Left lung (tissue), 10 donors: ENCODE results near the gene PKNOX2. TPM values are rescaled to one million over a fixed set of nuclear protein-coding genes. Genes with fewer than 3 reads are reported as not detected.
A peak's percentile ranks its signal among the peaks of the same experiment; 100 is the strongest.

ENCODE experiments used
- ATAC-seq: fragments of 200-7000 bp; cut with Tn5 transposase; one replicate; pipeline ENCODE4 v1.9.1; 2020; ENCODE audit warnings: moderate library complexity
- DNase-seq, 4 donors: peaks; one replicate each; pipeline ENCODE4 v3.0.0-alpha.2; 2013 to 2020
- H3K27ac ChIP-seq, 2 donors: fragments of 200-600 bp; sonication (generic) in 1 of 2; one replicate each; pipeline versions ENCODE4 v1.5.0 to v1.8.0; 2020 to 2021
- H3K27me3 ChIP-seq, 2 donors: fragments of 200-600 bp; sonication (generic) in 1 of 2; one replicate each; pipeline versions ENCODE4 v1.5.0 to v1.8.0; 2020 to 2021
- H3K36me3 ChIP-seq, 2 donors: fragments of 200-600 bp; sonication (generic) in 1 of 2; one replicate each; pipeline versions ENCODE4 v1.5.0 to v1.8.0; 2020 to 2021
- H3K4me1 ChIP-seq, 2 donors: fragments of 200-600 bp; one replicate each; pipeline ENCODE4 v1.8.0; 2021
- H3K4me3 ChIP-seq, 2 donors: fragments of 200-600 bp; sonication (generic) in 1 of 2; one replicate each; pipeline versions ENCODE4 v1.5.0 to v1.8.0; 2020 to 2021; ENCODE audit warnings: mild to moderate bottlenecking in 1 of 2
- H3K9me3 ChIP-seq, 2 donors: fragments of 200-600 bp; sonication (generic) in 1 of 2; one replicate each; pipeline versions ENCODE4 v1.5.0 to v1.8.0; 2020 to 2021
- intact Hi-C, 2 donors: fragments of 100-400 bp; cut with DNase I; formaldehyde crosslinking; loops; one replicate each; pipeline versions ENCODE4 v1.11.2 to v1.14.2; 2022
- polyA plus RNA-seq, 6 donors: library from polyadenylated mRNA; unstranded; fragments of 120-200 nt; gene quantifications; one replicate each; pipeline ENCODE4 v1.2.1, GENCODE V29; 2013; ENCODE audit not compliant: insufficient read length in 6 of 6
- total RNA-seq, 2 donors: library from RNA; stranded (reverse); fragmentation: NEBNext Ultra II Directional; extraction: Animal tissue kit (Norgen Biotek cat#: 25700); gene quantifications; one replicate each; pipeline ENCODE4 v1.2.1, GENCODE V29; 2021
- TF ChIP-seq, protein P1 (sequence below), 2 donors: fragments of 200-600 bp; sonication (generic) in 1 of 2; IDR thresholded peaks; one replicate each; pipeline versions ENCODE4 v1.5.0 to v1.8.0; 2021; ENCODE audit warnings: antibody characterized with exemption in 2 of 2
- donor health status: DM: no; HTN: yes; CAD: no.
- donor health status: DM: no; HTN: no; CAD: no.

Gene PKNOX2
- total and polyA plus RNA-seq, 8 donors: 6.7 to 18.9 (median 16.7) TPM

DNA sequence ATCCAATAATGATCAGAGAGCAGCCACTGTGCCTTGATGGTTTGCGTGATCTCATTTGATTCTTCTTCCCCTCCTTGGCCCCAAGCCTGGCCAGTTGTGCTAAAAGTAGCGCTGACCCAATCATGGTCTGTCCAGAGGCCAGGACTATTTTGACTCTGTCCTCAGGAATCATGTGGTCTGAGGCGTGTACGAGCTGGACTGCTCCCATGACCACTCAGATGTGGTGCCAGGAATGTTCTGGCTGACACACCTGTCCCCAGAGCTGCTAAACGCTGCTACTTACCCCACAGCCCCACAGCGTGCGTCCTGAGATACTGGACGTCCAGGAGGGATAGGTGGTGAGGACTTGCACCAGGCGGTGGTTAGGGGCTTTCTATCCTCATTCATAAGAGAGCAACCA is 261.1 kb downstream of the PKNOX2 start:
- no peak for DNase-seq
- no peak for ATAC-seq
- no peaks in the 10 kb centered on the region for H3K36me3 ChIP-seq
- H3K27me3 ChIP-seq: peaks cover 0 to 8% of the 10 kb centered on the region in 2 donors
- no peak overlapping the region for H3K27ac ChIP-seq
- no peak overlapping the region for H3K4me3 ChIP-seq
- TF ChIP-seq, protein P1, sequence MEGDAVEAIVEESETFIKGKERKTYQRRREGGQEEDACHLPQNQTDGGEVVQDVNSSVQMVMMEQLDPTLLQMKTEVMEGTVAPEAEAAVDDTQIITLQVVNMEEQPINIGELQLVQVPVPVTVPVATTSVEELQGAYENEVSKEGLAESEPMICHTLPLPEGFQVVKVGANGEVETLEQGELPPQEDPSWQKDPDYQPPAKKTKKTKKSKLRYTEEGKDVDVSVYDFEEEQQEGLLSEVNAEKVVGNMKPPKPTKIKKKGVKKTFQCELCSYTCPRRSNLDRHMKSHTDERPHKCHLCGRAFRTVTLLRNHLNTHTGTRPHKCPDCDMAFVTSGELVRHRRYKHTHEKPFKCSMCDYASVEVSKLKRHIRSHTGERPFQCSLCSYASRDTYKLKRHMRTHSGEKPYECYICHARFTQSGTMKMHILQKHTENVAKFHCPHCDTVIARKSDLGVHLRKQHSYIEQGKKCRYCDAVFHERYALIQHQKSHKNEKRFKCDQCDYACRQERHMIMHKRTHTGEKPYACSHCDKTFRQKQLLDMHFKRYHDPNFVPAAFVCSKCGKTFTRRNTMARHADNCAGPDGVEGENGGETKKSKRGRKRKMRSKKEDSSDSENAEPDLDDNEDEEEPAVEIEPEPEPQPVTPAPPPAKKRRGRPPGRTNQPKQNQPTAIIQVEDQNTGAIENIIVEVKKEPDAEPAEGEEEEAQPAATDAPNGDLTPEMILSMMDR (IDR thresholded peaks at IDR 0.05): no peak
- intact Hi-C loops: no loop called here
- H3K4me1 ChIP-seq: no peaks in the 10 kb centered on the region
- H3K9me3 ChIP-seq: no peaks in the 10 kb centered on the region

DNA sequence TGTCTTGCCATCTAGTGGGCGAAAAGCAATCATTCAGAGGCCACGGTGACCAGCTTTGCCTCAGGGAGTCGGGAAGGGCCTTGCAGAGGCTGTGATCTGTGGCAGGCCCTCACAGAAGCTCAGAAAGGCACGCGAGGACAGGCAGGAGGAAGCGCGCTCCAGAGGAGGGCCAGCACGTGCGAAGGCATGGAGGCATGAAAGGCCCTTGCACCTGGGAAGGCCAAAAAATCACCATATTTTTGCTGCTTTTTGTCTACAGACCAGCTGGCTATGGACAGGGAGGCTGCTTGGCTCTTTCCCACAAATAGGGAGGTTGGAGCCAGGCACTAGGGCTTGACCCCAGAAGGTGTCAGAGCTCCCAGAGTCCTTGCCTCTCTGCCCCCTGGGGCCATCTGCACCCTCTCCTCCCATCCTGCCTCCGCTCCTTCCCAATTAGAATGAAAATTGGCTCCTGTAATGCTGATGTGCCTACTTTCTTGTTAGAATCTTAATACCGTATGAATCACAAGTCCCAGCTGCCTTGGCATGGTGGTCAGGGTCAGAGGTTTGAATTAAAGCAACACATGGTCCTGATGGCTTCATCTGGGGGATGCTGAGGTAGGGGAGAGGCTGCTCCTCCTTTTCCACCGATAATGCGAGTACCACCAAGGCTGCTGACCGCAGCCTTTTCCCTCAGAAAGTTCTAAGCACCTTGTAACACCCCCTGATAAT is 262.4 kb downstream of the PKNOX2 start:
- intact Hi-C loops: no loop called here
- Histone ChIP-seq H3K27ac (no peak overlapping the region), H3K27me3 (no peaks in the 10 kb centered on the region), H3K36me3 (no peaks in the 10 kb centered on the region), H3K9me3 (no peaks in the 10 kb centered on the region), H3K4me1 (no peaks in the 10 kb centered on the region), H3K4me3 (no peak overlapping the region)
- TF ChIP-seq, protein P1 (IDR thresholded peaks at IDR 0.05): no peak
- DNase-seq: no peak
- no peak for ATAC-seq

DNA sequence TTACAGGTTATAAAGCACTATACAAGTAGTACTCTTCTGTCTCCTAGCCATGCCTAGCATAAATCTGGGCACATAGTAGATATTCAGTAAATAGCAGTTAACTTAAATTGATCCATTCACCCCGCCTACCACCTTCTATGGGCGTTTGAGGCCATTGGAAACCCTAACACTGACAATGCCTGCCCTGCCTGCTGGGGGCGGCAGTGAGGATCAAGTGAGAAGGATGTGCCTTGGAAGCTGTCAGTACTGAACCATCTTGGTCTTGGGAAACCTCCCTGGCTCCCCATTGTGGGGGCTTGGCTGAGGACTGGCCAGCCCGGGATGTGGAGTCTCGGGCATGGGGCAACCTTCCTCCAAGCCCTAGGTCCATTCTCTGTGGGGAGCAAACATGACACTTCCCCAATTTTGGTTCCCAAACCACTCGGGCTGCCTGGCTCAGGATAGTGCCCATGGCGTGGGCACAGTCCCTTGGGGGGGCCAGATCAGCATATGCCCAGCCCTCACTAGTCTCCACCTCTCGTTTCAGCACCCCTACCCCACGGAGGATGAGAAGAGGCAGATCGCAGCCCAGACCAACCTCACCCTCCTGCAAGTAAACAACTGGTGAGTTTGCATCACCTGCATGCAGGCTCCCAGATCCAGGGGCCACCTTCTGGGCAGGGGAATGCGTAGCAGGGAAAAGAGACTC is 264.1 kb downstream of the PKNOX2 start:
- intact Hi-C loops: no loop called here
- TF ChIP-seq, protein P1 (IDR thresholded peaks at IDR 0.05): no peak
- Histone ChIP-seq H3K4me3 (no peak overlapping the region), H3K27me3 (no peaks in the 10 kb centered on the region), H3K4me1 (no peaks in the 10 kb centered on the region), H3K9me3 (no peaks in the 10 kb centered on the region), H3K27ac (no peak overlapping the region), H3K36me3 (no peaks in the 10 kb centered on the region)
- DNase-seq (no peak), ATAC-seq (no peak)

DNA sequence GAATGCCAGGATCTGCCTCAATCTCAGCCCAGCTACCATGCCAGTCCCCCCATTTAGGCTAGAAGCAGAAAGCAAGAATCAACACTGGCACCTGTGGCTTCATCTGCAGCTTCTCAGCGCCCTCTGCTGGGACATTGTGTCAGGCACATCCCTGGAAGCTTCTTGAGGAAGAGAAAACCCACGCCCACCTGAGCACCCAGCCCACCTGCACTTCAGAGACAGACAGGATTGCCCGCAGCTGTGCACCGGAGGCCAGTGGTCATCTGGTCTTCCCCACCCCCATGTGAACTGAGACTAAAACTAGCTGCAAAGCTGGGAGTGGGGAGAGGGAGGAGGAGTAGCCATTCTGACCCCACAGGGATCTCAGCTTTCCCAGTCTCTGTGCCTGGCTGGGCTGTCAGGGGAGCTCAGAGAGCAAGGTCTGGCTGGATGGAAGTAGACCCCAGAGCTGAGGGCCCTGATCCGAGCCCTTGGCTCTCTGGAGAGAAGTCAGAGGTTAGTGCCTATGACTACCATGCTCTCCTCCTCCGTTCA is 264.7 kb downstream of the PKNOX2 start:
- peak; percentile 58 for ATAC-seq
- Histone ChIP-seq H3K4me3 (no peak overlapping the region), H3K9me3 (no peaks in the 10 kb centered on the region), H3K36me3 (no peaks in the 10 kb centered on the region), H3K27me3 (no peaks in the 10 kb centered on the region), H3K27ac (no peak overlapping the region), H3K4me1 (no peaks in the 10 kb centered on the region)
- intact Hi-C loops: no loop called here
- TF ChIP-seq, protein P1 (IDR thresholded peaks at IDR 0.05): peak; percentile 48 to 51
- peak in 1 of 4 donors; percentile 52 for DNase-seq
